SK-N-MC (cell line): ENCODE data around the gene GLUL.

Experiments
- DNase-seq: peaks from one replicate; pipeline ENCODE4 v3.0.0-alpha.2; 2011; ENCODE audit warnings: low read depth, low spot score
- H3K27ac ChIP-seq: fragments of 200-600 bp; sonication (generic); 2 replicates; pipeline ENCODE4 v1.5.1; 2016; ENCODE audit warnings: mixed run types
- H3K36me3 ChIP-seq: fragments of 200-600 bp; sonication (generic); 2 replicates; pipeline ENCODE4 v1.6.1; 2017; ENCODE audit warnings: antibody characterized with exemption, low read length, mixed read lengths; ENCODE audit not compliant: insufficient read depth
- H3K4me3 ChIP-seq: fragments of 200-600 bp; sonication (generic); 2 replicates; pipeline ENCODE4 v1.5.1; 2016
- H3K9ac ChIP-seq: fragments of 200-600 bp; sonication (generic); 2 replicates; pipeline ENCODE4 v1.8.0; 2017; ENCODE audit warnings: mixed run types, mixed read lengths; ENCODE audit not compliant: insufficient read length
- H3K9me3 ChIP-seq: fragments of 200-600 bp; sonication (generic); 2 replicates; pipeline ENCODE4 v1.6.1; 2017; ENCODE audit warnings: low read depth, mild to moderate bottlenecking, antibody characterized with exemption, low read length, moderate library complexity, mixed read lengths
- EZH2 ChIP-seq: fragments of 200-600 bp; sonication (generic); IDR thresholded peaks from one replicate; pipeline ENCODE4 v1.6.1; 2017; ENCODE audit warnings: antibody characterized with exemption
- FOXP2 ChIP-seq: optimal IDR thresholded peaks from 2 replicates; pipeline ENCODE3; 2011; ENCODE audit warnings: mild to moderate bottlenecking, moderate library complexity; ENCODE audit not compliant: insufficient read depth; ENCODE audit errors: extremely low read length, control extremely low read depth
- POLR2AphosphoS5 ChIP-seq: IDR thresholded peaks from 2 replicates; pipeline ENCODE4 v1.6.1; 2012; ENCODE audit warnings: mild to moderate bottlenecking, low read depth, low read length, borderline replicate concordance

The GLUL gene

DNA sequence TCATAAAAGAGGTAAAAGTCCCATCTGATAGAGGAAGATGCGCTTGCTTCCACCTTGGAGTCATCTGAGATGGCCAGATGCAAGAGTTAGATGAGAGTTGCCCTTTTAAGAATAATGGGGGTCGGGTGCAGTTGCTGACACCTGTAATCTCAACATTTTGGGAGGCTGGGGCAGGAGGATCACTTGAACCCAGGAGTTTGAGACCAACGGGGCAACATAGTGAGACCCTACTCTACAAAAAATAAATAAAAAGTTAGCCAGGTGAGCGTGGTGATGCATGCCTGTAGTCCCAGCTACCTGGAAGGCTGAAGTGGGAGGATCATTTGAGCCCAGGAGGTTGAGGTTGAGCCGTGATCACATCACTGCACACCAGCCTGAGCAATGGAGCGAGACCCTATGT, 22.4 kb upstream of the GLUL start:
- H3K9me3 ChIP-seq, result no peaks in the 10 kb centered on the region
- no peak overlapping the region for H3K4me3 ChIP-seq
- H3K27ac ChIP-seq, result no peak overlapping the region
- no peak for DNase-seq
- H3K9ac ChIP-seq, result no peak overlapping the region
- H3K36me3 ChIP-seq, result no peaks in the 10 kb centered on the region
- no peak for TF ChIP-seq EZH2
- no peak for TF ChIP-seq POLR2AphosphoS5
- TF ChIP-seq FOXP2, result no peak

DNA sequence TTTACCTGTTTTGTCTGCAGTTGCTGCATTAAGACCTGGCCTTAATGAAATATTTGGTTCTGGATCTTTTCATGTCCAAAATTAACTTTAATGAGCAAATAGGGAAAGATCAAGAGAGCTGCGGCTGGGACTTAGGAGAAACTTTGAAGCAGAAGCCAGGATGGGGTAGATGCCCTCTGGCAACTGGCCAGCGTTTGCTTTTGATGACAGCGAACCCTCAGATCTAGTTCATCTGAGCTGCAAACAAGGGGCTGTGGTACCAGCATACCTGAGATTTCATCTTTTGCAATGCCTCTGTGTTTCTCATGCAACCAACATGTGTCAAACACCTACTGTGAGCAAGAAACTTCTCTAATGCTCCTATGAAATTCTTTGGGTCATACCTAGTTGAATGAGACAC, 21.9 kb upstream of the GLUL start:
- Histone ChIP-seq H3K4me3 (no peak overlapping the region), H3K27ac (no peak overlapping the region), H3K9me3 (no peaks in the 10 kb centered on the region), H3K36me3 (no peaks in the 10 kb centered on the region), H3K9ac (no peak overlapping the region)
- TF ChIP-seq FOXP2 (no peak), POLR2AphosphoS5 (no peak), EZH2 (no peak)
- no peak for DNase-seq

DNA sequence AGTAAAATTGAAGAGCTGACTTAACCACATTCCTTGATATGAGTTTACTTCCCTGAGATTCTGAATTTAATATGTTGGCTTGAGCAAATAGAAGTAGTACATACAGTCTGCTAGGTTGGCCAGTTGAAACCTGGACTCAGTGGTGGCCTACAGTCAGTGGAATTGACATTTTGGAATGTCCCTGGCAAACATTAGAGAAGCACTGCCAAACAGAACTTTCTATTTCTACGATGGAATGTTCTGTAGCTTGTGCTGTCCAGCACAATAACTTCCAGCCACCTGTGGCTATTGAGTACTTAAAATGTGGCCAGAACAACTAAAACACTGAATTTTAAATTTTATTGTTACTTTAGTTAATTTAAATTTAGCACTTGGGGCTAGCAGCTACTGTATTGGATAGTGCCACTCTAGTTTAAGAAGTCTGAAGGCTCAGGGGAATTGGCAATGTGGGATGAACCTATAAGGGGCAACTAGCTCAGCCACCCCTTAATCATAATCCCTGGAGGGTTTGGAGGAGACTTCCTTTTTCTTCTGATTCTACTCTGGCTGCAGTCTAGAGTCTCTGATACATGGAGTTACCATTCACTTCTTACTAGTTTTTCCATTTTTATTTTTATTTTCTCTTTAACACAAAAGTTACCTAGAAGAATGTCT, 19.2 kb upstream of the GLUL start:
- Histone ChIP-seq H3K9me3 (no peaks in the 10 kb centered on the region), H3K27ac (no peak overlapping the region), H3K9ac (no peak overlapping the region), H3K36me3 (no peaks in the 10 kb centered on the region), H3K4me3 (no peak overlapping the region)
- no peak for DNase-seq
- TF ChIP-seq FOXP2, result no peak
- no peak for TF ChIP-seq POLR2AphosphoS5
- TF ChIP-seq EZH2, result no peak

DNA sequence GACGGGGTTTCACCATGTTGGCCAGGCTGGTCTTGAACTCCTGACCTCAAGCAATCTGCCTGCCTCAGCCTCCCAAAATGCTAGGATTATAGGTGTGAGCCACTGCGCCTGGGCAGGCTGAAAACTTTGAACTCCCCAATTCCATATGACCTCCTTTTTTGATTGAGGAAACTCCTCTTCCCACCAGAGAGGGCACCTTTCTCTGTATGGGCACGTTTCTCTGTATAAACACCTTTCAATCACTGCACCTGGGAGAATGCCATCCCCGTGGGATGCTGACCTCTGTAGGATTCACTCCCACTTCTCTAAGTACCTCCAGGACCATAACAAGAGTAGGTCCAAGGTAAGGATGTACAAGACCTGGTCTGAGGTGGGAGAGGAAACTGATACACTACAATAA, 18.5 kb upstream of the GLUL start:
- no peak for TF ChIP-seq POLR2AphosphoS5
- no peak for TF ChIP-seq EZH2
- TF ChIP-seq FOXP2, result no peak
- H3K4me3 ChIP-seq, result no peak overlapping the region
- H3K27ac ChIP-seq, result no peak overlapping the region
- no peaks in the 10 kb centered on the region for H3K9me3 ChIP-seq
- DNase-seq, result no peak
- no peak overlapping the region for H3K9ac ChIP-seq
- no peaks in the 10 kb centered on the region for H3K36me3 ChIP-seq

DNA sequence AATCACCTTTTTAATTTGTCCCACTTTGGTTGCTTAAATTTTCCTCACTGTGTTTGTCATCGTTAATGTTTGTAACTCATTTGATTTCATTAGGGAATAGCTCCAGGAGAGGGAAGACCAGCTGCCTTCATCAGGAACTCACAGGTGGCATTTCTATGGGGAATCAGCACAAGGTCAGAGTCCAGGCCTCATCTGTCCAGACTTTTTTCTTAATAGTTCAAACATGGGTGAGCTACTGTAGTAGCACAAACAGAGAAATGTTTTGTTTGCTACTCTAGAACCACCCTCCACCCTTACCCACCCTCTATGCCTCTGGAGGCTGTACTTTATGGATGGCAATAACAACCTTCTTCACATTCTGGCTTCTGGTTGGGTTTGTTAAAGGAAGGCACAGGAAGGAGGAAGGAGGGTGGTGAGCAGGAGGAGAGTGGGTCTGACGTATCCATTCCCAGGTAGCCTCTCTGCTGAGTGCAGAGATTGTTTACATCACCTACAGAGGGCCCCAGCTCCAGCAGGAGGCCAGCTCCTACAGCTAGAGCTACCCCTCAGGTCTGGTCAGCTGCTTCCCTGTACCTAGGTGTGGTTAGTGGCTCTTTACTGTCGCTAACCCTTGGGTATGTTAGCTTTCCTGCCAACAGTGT, 17.0 kb upstream of the GLUL start:
- Histone ChIP-seq H3K9ac (no peak overlapping the region), H3K4me3 (no peak overlapping the region), H3K36me3 (no peaks in the 10 kb centered on the region), H3K27ac (no peak overlapping the region), H3K9me3 (no peaks in the 10 kb centered on the region)
- TF ChIP-seq POLR2AphosphoS5, result no peak
- TF ChIP-seq EZH2, result no peak
- TF ChIP-seq FOXP2, result no peak
- no peak for DNase-seq

DNA sequence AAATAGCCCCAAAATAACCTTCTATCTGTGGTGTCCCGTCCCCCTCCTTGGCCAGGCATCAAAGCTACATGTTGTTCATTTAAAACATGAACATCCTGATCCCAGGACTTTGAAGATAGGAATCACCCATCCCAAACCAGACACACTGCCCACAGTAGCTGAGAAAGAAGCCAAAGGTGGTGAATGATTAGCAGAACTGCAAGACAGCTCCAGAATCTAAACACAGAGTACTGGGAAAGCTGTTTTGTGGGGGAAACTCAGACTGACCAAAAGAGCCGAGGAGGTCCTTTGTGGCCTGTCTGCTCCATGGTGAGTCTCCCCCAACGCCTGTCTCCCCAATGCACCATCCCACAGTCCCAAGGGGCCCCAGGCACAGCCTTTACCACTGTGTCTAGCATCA, 16.1 kb upstream of the GLUL start:
- no peak for DNase-seq
- Histone ChIP-seq H3K9ac (no peak overlapping the region), H3K27ac (no peak overlapping the region), H3K36me3 (no peaks in the 10 kb centered on the region), H3K9me3 (no peaks in the 10 kb centered on the region), H3K4me3 (no peak overlapping the region)
- no peak for TF ChIP-seq EZH2
- no peak for TF ChIP-seq POLR2AphosphoS5
- no peak for TF ChIP-seq FOXP2

DNA sequence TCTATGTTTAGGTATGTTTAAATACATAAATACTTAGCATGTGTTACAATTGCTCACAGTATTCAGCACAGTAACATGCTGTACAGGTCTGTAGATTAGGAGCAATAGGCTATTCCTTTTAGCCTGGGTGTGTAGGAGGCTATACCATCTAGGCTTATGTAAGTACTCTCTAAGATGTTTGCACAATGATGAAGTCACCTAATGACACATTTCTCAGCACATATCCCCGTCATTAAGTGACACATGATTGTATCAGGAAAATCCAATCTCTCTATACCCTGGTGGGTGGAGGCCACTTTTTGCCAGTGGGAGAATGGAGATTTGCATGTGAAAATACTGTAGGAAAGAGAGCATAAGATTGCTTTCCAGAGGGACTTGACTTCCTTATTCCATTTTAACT, 14.4 kb upstream of the GLUL start:
- no peaks in the 10 kb centered on the region for H3K36me3 ChIP-seq
- H3K9me3 ChIP-seq, result no peaks in the 10 kb centered on the region
- no peak for DNase-seq
- no peak overlapping the region for H3K27ac ChIP-seq
- no peak for TF ChIP-seq POLR2AphosphoS5
- no peak for TF ChIP-seq EZH2
- no peak for TF ChIP-seq FOXP2
- no peak overlapping the region for H3K4me3 ChIP-seq
- no peak overlapping the region for H3K9ac ChIP-seq

DNA sequence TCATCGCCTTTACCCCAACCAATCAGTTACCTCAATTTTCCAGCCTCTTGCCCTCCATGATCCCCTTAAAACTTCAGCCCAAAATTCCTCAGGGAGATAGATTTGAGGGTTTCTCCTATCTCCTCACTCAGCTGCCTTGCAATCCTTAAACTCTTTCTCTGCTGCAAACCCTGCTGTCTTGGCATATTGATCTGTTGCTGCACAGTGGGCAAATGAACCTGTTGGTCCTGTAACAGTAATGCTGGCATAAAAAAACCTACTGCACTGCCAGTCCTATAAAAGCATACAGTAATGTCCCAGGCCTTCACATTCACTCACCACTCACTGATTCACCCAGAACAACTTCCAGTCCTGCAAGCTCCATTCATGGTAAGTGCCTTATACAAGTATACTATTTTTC, 14.0 kb upstream of the GLUL start:
- no peak overlapping the region for H3K4me3 ChIP-seq
- no peak for TF ChIP-seq EZH2
- TF ChIP-seq POLR2AphosphoS5, result no peak
- no peak for TF ChIP-seq FOXP2

DNA sequence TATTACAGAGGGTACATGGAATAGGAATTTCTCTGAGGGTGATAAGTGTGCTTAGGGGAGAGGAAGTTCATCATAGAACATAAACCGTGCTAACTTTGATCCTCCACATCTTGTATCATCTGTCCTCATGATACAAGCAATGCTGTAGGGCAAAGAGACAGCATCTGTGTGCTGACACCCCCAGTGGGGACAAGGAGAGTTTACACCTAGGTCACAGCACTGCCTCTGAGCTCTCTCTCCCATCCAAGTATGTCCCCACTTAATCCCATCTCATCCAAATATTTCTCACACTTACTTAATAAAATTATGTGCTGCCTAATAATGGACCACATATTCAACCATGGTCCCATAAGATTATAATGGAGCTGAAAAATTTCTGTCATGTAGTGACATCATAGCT, 13.2 kb upstream of the GLUL start:
- H3K27ac ChIP-seq, result no peak overlapping the region
- DNase-seq, result no peak
- no peak overlapping the region for H3K9ac ChIP-seq
- no peaks in the 10 kb centered on the region for H3K9me3 ChIP-seq
- H3K4me3 ChIP-seq, result no peak overlapping the region
- no peak for TF ChIP-seq FOXP2
- TF ChIP-seq EZH2, result no peak
- no peak for TF ChIP-seq POLR2AphosphoS5
- no peaks in the 10 kb centered on the region for H3K36me3 ChIP-seq

More for the DNA sequence above, 14.0 kb upstream of the GLUL start:
- Histone ChIP-seq H3K27ac (no peak overlapping the region), H3K36me3 (no peaks in the 10 kb centered on the region), H3K9ac (no peak overlapping the region), H3K9me3 (no peaks in the 10 kb centered on the region)
- no peak for DNase-seq
